GM06990 (cell line): ENCODE data around the gene AP2A1.

Experiments
- DNase-seq: peaks from one replicate; pipeline ENCODE4 v3.0.0-alpha.2; 2011; ENCODE audit not compliant: insufficient read length; ENCODE audit errors: extremely low read depth
- H3K27me3 ChIP-seq: replicated peaks from 2 replicates; pipeline ENCODE4 v1.6.0; 2011; ENCODE audit warnings: low read length; ENCODE audit not compliant: control insufficient read depth, insufficient read depth
- H3K36me3 ChIP-seq: 2 replicates; pipeline ENCODE4 v1.5.1; 2011; ENCODE audit warnings: low read length; ENCODE audit not compliant: control insufficient read depth, insufficient read depth
- H3K4me3 ChIP-seq: replicated peaks from 2 replicates; pipeline ENCODE4 v1.5.1; 2011; ENCODE audit warnings: low read depth, mild to moderate bottlenecking, control low read depth, low read length
- TF ChIP-seq, protein P1 (sequence below): IDR thresholded peaks from 2 replicates; pipeline ENCODE4 v1.5.1; 2011; ENCODE audit warnings: low read length, control low read depth, mild to moderate bottlenecking, inconsistent platforms; ENCODE audit not compliant: insufficient read depth, poor library complexity, severe bottlenecking

The AP2A1 gene

DNA sequence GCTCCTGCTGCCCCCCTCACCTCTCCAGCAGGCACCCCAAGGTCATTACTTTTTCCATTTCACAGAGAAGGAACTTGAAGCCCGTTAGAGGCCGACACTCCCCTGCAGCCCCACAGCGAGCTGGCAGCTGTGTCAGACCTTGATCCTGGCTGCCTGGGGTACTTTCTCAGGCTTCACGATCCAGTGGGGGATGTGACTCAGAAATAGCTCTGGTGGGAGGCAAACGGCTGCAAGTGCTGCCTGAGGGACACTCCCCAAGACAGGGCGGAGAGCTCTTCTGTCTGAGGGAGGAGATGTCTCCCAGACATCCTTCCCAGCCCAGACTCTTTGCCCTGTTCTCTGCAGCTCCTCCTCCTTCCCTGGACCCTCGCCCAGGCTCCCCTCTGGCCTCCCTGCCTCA is 8.5 kb upstream of the AP2A1 start:
- no peaks in the 10 kb centered on the region for H3K36me3 ChIP-seq
- TF ChIP-seq, protein P1, sequence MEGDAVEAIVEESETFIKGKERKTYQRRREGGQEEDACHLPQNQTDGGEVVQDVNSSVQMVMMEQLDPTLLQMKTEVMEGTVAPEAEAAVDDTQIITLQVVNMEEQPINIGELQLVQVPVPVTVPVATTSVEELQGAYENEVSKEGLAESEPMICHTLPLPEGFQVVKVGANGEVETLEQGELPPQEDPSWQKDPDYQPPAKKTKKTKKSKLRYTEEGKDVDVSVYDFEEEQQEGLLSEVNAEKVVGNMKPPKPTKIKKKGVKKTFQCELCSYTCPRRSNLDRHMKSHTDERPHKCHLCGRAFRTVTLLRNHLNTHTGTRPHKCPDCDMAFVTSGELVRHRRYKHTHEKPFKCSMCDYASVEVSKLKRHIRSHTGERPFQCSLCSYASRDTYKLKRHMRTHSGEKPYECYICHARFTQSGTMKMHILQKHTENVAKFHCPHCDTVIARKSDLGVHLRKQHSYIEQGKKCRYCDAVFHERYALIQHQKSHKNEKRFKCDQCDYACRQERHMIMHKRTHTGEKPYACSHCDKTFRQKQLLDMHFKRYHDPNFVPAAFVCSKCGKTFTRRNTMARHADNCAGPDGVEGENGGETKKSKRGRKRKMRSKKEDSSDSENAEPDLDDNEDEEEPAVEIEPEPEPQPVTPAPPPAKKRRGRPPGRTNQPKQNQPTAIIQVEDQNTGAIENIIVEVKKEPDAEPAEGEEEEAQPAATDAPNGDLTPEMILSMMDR: no peak
- H3K4me3 ChIP-seq: no peak overlapping the region
- H3K27me3 ChIP-seq: no peaks in the 10 kb centered on the region
- no peak for DNase-seq

DNA sequence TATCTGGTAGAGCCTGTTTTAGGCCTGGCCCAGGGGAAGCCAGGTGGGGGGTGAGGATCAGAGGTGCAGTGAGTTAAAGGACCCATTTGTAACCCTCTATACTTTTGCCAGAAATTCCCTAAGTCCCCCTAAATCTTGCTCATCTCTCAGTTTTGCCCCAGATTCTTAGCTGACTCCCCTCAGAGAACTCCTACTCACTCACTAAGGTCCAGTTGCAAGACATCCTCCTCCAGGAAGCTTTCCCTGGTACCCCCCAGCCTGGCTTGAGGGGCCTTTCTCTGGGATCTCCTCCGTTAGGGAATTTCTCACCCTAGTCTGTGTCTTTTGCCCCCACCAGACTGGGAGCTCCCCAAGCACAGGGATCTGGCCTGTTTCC is 5.6 kb upstream of the AP2A1 start:
- H3K36me3 ChIP-seq: no peaks in the 10 kb centered on the region
- no peak overlapping the region for H3K4me3 ChIP-seq
- H3K27me3 ChIP-seq: no peaks in the 10 kb centered on the region
- TF ChIP-seq, protein P1: no peak
- DNase-seq: no peak

DNA sequence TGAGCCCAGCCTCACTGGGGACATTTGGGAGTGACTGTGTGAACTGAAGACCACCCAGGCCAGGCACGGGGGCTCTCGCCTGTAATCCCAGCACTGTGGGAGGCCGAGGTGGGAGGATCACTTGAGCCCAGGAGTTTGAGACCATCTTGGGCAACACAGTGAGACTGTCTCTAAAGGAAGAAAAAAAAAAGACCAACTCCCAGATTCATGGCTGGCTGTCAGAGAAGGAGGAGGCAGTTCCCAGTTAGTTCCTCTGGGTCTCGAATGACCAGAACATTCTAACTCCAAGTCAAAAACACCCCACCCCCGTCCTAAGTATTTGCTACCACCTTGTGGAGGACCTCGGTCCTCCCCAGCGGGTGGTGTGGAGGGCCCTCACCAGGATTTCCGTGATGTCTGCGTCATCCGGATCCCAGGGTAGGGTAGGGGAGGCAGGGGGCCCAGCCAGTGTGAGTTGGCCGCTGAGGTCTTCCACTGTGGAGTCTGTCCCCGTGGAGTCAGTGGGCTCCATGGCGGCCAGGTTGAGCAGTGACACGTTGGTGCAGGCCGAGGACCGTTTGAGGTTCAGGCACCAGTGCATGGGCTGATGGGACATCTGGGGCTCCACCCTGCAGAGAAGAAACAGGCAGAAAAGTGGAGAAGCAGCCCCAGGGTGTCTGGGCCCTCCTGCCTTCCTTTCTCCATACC is 5.0 kb upstream of the AP2A1 start:
- no peak overlapping the region for H3K4me3 ChIP-seq
- no peak for DNase-seq
- H3K36me3 ChIP-seq: no peaks in the 10 kb centered on the region
- no peaks in the 10 kb centered on the region for H3K27me3 ChIP-seq
- TF ChIP-seq, protein P1: no peak

- Histone ChIP-seq H3K27me3 (no peaks in the 10 kb centered on the region), H3K4me3 (no peak within 1 kb of the TSS), H3K36me3 (no peaks in the 10 kb centered on the region)
- TF ChIP-seq, protein P1: no peak
- DNase-seq: no peak
Observed at GRCh38 chr19:49763230-49763629, 3.6 kb upstream of the AP2A1 start, which contains the start of gene TSKS. Gene TSKS, minus strand, starts transcription at chr19:49763306. Its CDS starts 59 bp downstream, at chr19:49763247.

DNA sequence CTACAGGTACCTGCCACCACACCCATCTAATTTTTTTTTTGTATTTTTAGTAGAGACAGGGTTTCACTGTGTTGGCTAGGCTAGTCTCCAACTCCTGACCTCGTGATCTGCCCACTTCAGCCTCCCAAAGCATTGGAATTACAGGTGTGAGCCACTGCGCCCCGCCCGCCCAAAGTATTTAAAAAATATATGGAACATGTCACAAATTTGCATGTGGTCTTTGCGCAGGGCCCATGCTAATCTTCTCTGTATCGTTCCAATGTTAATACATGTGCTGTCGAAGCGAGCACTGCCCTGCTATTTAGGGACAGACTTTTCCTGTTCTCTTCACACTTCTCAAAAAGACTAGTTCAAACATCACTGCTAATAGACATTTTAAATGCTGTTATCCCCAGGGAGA is 2.5 kb upstream of the AP2A1 start:
- Histone ChIP-seq H3K36me3 (no peaks in the 10 kb centered on the region), H3K4me3 (no peak overlapping the region), H3K27me3 (no peaks in the 10 kb centered on the region)
- no peak for DNase-seq
- TF ChIP-seq, protein P1: no peak
